NCI-H1105 (cell line): ENCODE results near the gene BRF1.
"Not testable (repeated sequence)": the region's sequence is repeated elsewhere in the genome, so short reads cannot be mapped to it uniquely, and the experiment has no call there.

Experiments used
- DNase-seq: peaks from one replicate; lab custom pipeline; 2025; lab: John Stamatoyannopoulos, UW

The BRF1 gene

GRCh38 chr14:105290621-105291346 lies 10.0 kb downstream of the BRF1 start:
- DNase-seq = no peak

- not testable (repeated sequence) for DNase-seq
These were observed 11.9 kb downstream of the BRF1 start for GRCh38 chr14:105288936-105289335.

GRCh38 chr14:105287249-105288102 lies 13.3 kb downstream of the BRF1 start:
- no peak for DNase-seq

- DNase-seq = no peak
These were observed 14.0 kb downstream of the BRF1 start for GRCh38 chr14:105286759-105287144.

GRCh38 chr14:105285174-105285573 lies 15.6 kb downstream of the BRF1 start:
- no peak for DNase-seq

GRCh38 chr14:105283899-105284298 lies 16.9 kb downstream of the BRF1 start:
- no peak for DNase-seq

GRCh38 chr14:105283028-105283427 lies 17.8 kb downstream of the BRF1 start:
- no peak for DNase-seq

GRCh38 chr14:105282098-105282725 lies 18.6 kb downstream of the BRF1 start:
- no peak for DNase-seq

- DNase-seq = no peak
These were observed 19.3 kb downstream of the BRF1 start for GRCh38 chr14:105281371-105282097.

GRCh38 chr14:105280525-105280924 lies 20.3 kb downstream of the BRF1 start:
- DNase-seq = no peak

- no peak for DNase-seq
These were observed 21.0 kb downstream of the BRF1 start for GRCh38 chr14:105279642-105280361.

GRCh38 chr14:105277448-105277847 lies 23.4 kb downstream of the BRF1 start:
- not testable (repeated sequence) for DNase-seq

GRCh38 chr14:105275267-105275946 lies 25.4 kb downstream of the BRF1 start:
- DNase-seq = no peak

GRCh38 chr14:105274637-105275036 lies 26.2 kb downstream of the BRF1 start:
- no peak for DNase-seq

- DNase-seq = no peak
These were observed 27.7 kb downstream of the BRF1 start for GRCh38 chr14:105273062-105273461.

GRCh38 chr14:105272623-105273022 lies 28.2 kb downstream of the BRF1 start:
- no peak for DNase-seq

- DNase-seq = no peak
These were observed 29.4 kb downstream of the BRF1 start for GRCh38 chr14:105271224-105271890.

GRCh38 chr14:105269405-105269804 lies 31.4 kb downstream of the BRF1 start:
- no peak for DNase-seq

- no peak for DNase-seq
These were observed 32.0 kb downstream of the BRF1 start for GRCh38 chr14:105268736-105269354.
